GM23338 (cell line): ENCODE data around the gene BCAR3. TPM values are rescaled to one million over a fixed set of nuclear protein-coding genes. Genes with fewer than 3 reads are reported as not detected.

Experiments
- ATAC-seq: fragments of 200-7000 bp; cut with Tn5 transposase; 3 replicates; pipeline ENCODE4 v1.9.1; 2020
- DNase-seq: peaks from one replicate; pipeline ENCODE4 v3.0.0-alpha.2; 2015; ENCODE audit warnings: low spot score
- H2AFZ ChIP-seq: fragments of 200-600 bp; sonication (generic); 2 replicates; pipeline ENCODE4 v1.8.0; 2016; ENCODE audit warnings: antibody characterized with exemption, mild to moderate bottlenecking, moderate library complexity
- H3F3A ChIP-seq: fragments of 200-600 bp; sonication (generic); replicated peaks from 2 replicates; pipeline ENCODE4 v1.8.0; 2017; ENCODE audit warnings: antibody characterized with exemption, mixed run types, low read depth
- H3K27ac ChIP-seq: fragments of 200-600 bp; sonication (generic); 2 replicates; pipeline ENCODE4 v1.6.1; 2016; ENCODE audit warnings: low read depth
- H3K27me3 ChIP-seq: fragments of 200-600 bp; sonication (generic); 2 replicates; pipeline ENCODE4 v1.8.0; 2016; ENCODE audit warnings: mild to moderate bottlenecking, mixed run types, moderate library complexity; ENCODE audit not compliant: insufficient read depth
- H3K36me3 ChIP-seq: fragments of 200-600 bp; sonication (generic); 2 replicates; pipeline ENCODE4 v1.8.0; 2016; ENCODE audit warnings: mild to moderate bottlenecking; ENCODE audit not compliant: insufficient read depth
- H3K4me1 ChIP-seq: fragments of 200-600 bp; sonication (generic); 2 replicates; pipeline ENCODE4 v1.8.0; 2016; ENCODE audit warnings: mild to moderate bottlenecking, moderate library complexity; ENCODE audit not compliant: insufficient read depth
- H3K4me2 ChIP-seq: fragments of 200-600 bp; sonication (generic); 2 replicates; pipeline ENCODE4 v1.7.1; 2017; ENCODE audit warnings: mixed run types
- H3K4me3 ChIP-seq: fragments of 200-600 bp; sonication (generic); 2 replicates; pipeline ENCODE4 v1.6.1; 2016; ENCODE audit warnings: mixed run types
- H3K79me2 ChIP-seq: fragments of 200-600 bp; sonication (generic); replicated peaks from 2 replicates; pipeline ENCODE4 v1.8.0; 2017; ENCODE audit warnings: mild to moderate bottlenecking; ENCODE audit not compliant: insufficient read depth
- H3K9me2 ChIP-seq: fragments of 200-600 bp; sonication (generic); 2 replicates; pipeline ENCODE4 v1.8.0; 2017; ENCODE audit not compliant: insufficient read depth
- H4K20me1 ChIP-seq: fragments of 200-600 bp; sonication (generic); replicated peaks from 2 replicates; pipeline ENCODE4 v1.8.0; 2017; ENCODE audit warnings: mild to moderate bottlenecking; ENCODE audit not compliant: insufficient read depth
- H3K27ac Mint-ChIP-seq: 2 replicates; pipeline ENCODE4 v1.8.0; 2020; ENCODE audit warnings: inconsistent platforms, mild to moderate bottlenecking, moderate library complexity, mixed read lengths
- H3K27me3 Mint-ChIP-seq: 3 replicates; pipeline ENCODE4 v1.8.0; 2022; ENCODE audit warnings: low read depth, mild to moderate bottlenecking, moderate library complexity, mixed read lengths, inconsistent platforms; ENCODE audit not compliant: insufficient read depth, poor library complexity
- H3K36me3 Mint-ChIP-seq: 3 replicates; pipeline ENCODE4 v1.8.0; 2021; ENCODE audit warnings: low read depth, mild to moderate bottlenecking, inconsistent platforms, moderate library complexity, mixed read lengths
- H3K4me1 Mint-ChIP-seq: 3 replicates; pipeline ENCODE4 v1.8.0; 2020; ENCODE audit warnings: mild to moderate bottlenecking, inconsistent platforms, mixed read lengths
- H3K4me3 Mint-ChIP-seq: 3 replicates; pipeline ENCODE4 v1.8.0; 2021; ENCODE audit warnings: moderate library complexity, mild to moderate bottlenecking, inconsistent platforms, mixed read lengths
- H3K9me3 Mint-ChIP-seq: 3 replicates; pipeline ENCODE4 v1.8.0; 2020; ENCODE audit warnings: moderate library complexity, mild to moderate bottlenecking, inconsistent platforms, mixed read lengths
- CREB1 ChIP-seq: fragments of 250-450 bp; sonication (Bioruptor Pico); IDR thresholded peaks from 2 replicates; pipeline ENCODE4 v1.5.0; 2020; ENCODE audit warnings: low read depth, mild to moderate bottlenecking, moderate library complexity
- CTCF ChIP-seq, 2 experiments: fragments of 200-600 bp in 1 of 2; sonication (generic) in 1 of 2; conservative IDR thresholded peaks; 2 replicates each; pipeline versions ENCODE4 v1.5.1 to v1.6.1; 2016 to 2017; ENCODE audit warnings: antibody characterized with exemption in 2 of 2, low read depth in 2 of 2, mild to moderate bottlenecking in 2 of 2, moderate library complexity in 1 of 2
- EZH2 ChIP-seq: fragments of 200-600 bp; sonication (generic); IDR thresholded peaks from one replicate; pipeline ENCODE4 v1.8.0; 2017; ENCODE audit warnings: antibody characterized with exemption, mild to moderate bottlenecking, low read depth; ENCODE audit not compliant: unreplicated experiment
- EZH2phosphoT487 ChIP-seq: fragments of 200-600 bp; sonication (generic); IDR thresholded peaks from one replicate; pipeline ENCODE4 v1.8.1; 2018; ENCODE audit warnings: antibody characterized with exemption; ENCODE audit not compliant: unreplicated experiment
- JUNB ChIP-seq: IDR thresholded peaks from one replicate; pipeline ENCODE4 v1.6.1; 2016; ENCODE audit warnings: antibody characterized with exemption; ENCODE audit not compliant: unreplicated experiment
- POLR2AphosphoS5 ChIP-seq: IDR thresholded peaks from 2 replicates; pipeline ENCODE4 v1.6.1; 2016; ENCODE audit warnings: antibody characterized with exemption, low read depth
- STAT1 ChIP-seq: IDR thresholded peaks from one replicate; pipeline ENCODE4 v1.6.1; 2016; ENCODE audit warnings: antibody characterized with exemption; ENCODE audit not compliant: unreplicated experiment
- ZNF114 ChIP-seq: fragments of 250-450 bp; sonication (Bioruptor Pico); IDR thresholded peaks from 2 replicates; pipeline ENCODE4 v1.5.0; 2020; ENCODE audit warnings: mild to moderate bottlenecking, moderate library complexity
- ZNF331 ChIP-seq: fragments of 250-450 bp; sonication (Bioruptor Pico); IDR thresholded peaks from 2 replicates; pipeline ENCODE4 v1.5.0; 2020; ENCODE audit warnings: low read depth, mild to moderate bottlenecking, moderate library complexity
- polyA plus RNA-seq: library from polyadenylated mRNA; unstranded; fragments of >200 nt; fragmentation: Nextera tagmentation; extraction: Ambion mirVana; gene quantifications from 2 replicates; pipeline ENCODE4 v1.2.1, GENCODE V29; 2016
- total RNA-seq: library from RNA; depleted of rRNA; stranded (reverse); fragments of >200 nt; shearing (Covaris generic); gene quantifications from 2 replicates; pipeline ENCODE4 v1.2.3, GENCODE V29; 2014
- TF ChIP-seq, protein P1 (sequence below): IDR thresholded peaks from one replicate; pipeline ENCODE4 v1.6.1; 2018; ENCODE audit warnings: antibody characterized with exemption; ENCODE audit not compliant: unreplicated experiment
- TF ChIP-seq, protein P2 (sequence below): fragments of 250-450 bp; sonication (Bioruptor Pico); IDR thresholded peaks from 2 replicates; pipeline ENCODE4 v1.5.0; 2020; ENCODE audit warnings: mild to moderate bottlenecking, moderate library complexity

Gene BCAR3
- total and polyA plus RNA-seq, 2 experiments from 2014 or later: 5.5 to 9.7 TPM

DNA sequence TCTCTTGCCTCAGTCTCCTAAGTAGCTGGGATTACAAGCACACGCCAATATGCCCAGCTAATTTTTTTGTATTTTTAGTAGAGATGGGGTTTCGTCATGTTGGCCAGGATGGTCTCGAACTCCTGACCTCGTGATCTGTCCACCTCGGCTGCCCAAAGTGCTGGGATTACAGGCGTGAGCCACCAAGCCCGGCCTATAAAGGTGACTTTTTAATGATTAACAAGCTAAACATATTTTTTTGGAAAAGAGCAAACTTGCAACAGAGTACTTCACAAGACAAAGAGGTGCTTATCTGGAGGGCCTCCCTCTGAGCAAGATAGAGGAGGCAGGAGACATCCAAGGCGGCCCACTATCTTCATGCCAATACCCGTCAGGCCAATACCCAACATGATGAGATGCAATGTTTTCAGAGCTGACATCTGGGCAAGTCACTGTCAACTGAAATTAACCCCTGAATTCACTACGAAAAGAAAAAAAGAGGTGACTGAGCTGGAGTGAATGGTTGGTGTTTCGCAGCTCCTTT, 10.5 kb downstream of the BCAR3 start (continued):
- TF ChIP-seq, protein P1, sequence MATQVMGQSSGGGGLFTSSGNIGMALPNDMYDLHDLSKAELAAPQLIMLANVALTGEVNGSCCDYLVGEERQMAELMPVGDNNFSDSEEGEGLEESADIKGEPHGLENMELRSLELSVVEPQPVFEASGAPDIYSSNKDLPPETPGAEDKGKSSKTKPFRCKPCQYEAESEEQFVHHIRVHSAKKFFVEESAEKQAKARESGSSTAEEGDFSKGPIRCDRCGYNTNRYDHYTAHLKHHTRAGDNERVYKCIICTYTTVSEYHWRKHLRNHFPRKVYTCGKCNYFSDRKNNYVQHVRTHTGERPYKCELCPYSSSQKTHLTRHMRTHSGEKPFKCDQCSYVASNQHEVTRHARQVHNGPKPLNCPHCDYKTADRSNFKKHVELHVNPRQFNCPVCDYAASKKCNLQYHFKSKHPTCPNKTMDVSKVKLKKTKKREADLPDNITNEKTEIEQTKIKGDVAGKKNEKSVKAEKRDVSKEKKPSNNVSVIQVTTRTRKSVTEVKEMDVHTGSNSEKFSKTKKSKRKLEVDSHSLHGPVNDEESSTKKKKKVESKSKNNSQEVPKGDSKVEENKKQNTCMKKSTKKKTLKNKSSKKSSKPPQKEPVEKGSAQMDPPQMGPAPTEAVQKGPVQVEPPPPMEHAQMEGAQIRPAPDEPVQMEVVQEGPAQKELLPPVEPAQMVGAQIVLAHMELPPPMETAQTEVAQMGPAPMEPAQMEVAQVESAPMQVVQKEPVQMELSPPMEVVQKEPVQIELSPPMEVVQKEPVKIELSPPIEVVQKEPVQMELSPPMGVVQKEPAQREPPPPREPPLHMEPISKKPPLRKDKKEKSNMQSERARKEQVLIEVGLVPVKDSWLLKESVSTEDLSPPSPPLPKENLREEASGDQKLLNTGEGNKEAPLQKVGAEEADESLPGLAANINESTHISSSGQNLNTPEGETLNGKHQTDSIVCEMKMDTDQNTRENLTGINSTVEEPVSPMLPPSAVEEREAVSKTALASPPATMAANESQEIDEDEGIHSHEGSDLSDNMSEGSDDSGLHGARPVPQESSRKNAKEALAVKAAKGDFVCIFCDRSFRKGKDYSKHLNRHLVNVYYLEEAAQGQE: no peak
- TF ChIP-seq EZH2phosphoT487: no peak
- TF ChIP-seq EZH2: no peak
- TF ChIP-seq ZNF331 (CRISPR knock-in tag): no peak
- no peak for TF ChIP-seq STAT1
- TF ChIP-seq ZNF114: no peak
- TF ChIP-seq CTCF (conservative IDR thresholded peaks at IDR 0.05; ENCODE audit: low read depth in 2 of 2): no peak
- TF ChIP-seq CREB1 (CRISPR knock-in tag): no peak

GRCh38 chr1:93670141-93670540, 11.5 kb downstream of the BCAR3 start:
- Histone ChIP-seq H4K20me1 (no peaks in the 10 kb centered on the region), H3K4me3 (no peak overlapping the region), H3K4me2 (no peak overlapping the region), H3K27ac (no peak overlapping the region), H3K79me2 (peaks cover 14% of the 10 kb centered on the region), H3F3A (no peaks in the 10 kb centered on the region), H2AFZ (no peak overlapping the region), H3K36me3 (peaks cover 8% of the 10 kb centered on the region), H3K4me1 (peaks cover 14% of the 10 kb centered on the region), H3K9me2 (no peaks in the 10 kb centered on the region), H3K27me3 (no peaks in the 10 kb centered on the region)
- DNase-seq (no peak), ATAC-seq (no peak)
- H3K4me1 Mint-ChIP-seq: peaks cover 16% of the 10 kb centered on the region
- H3K4me3 Mint-ChIP-seq: no peak overlapping the region
- H3K27me3 Mint-ChIP-seq: peaks cover 11% of the 10 kb centered on the region
- H3K9me3 Mint-ChIP-seq: no peaks in the 10 kb centered on the region
- H3K27ac Mint-ChIP-seq: no peak overlapping the region
- H3K36me3 Mint-ChIP-seq: peaks cover 6% of the 10 kb centered on the region; the same call in 2 of the 3 replicates
- TF ChIP-seq JUNB (no peak), EZH2phosphoT487 (no peak), ZNF114 (no peak), ZNF331 (CRISPR knock-in tag) (no peak), POLR2AphosphoS5 (no peak)
- TF ChIP-seq, protein P2, sequence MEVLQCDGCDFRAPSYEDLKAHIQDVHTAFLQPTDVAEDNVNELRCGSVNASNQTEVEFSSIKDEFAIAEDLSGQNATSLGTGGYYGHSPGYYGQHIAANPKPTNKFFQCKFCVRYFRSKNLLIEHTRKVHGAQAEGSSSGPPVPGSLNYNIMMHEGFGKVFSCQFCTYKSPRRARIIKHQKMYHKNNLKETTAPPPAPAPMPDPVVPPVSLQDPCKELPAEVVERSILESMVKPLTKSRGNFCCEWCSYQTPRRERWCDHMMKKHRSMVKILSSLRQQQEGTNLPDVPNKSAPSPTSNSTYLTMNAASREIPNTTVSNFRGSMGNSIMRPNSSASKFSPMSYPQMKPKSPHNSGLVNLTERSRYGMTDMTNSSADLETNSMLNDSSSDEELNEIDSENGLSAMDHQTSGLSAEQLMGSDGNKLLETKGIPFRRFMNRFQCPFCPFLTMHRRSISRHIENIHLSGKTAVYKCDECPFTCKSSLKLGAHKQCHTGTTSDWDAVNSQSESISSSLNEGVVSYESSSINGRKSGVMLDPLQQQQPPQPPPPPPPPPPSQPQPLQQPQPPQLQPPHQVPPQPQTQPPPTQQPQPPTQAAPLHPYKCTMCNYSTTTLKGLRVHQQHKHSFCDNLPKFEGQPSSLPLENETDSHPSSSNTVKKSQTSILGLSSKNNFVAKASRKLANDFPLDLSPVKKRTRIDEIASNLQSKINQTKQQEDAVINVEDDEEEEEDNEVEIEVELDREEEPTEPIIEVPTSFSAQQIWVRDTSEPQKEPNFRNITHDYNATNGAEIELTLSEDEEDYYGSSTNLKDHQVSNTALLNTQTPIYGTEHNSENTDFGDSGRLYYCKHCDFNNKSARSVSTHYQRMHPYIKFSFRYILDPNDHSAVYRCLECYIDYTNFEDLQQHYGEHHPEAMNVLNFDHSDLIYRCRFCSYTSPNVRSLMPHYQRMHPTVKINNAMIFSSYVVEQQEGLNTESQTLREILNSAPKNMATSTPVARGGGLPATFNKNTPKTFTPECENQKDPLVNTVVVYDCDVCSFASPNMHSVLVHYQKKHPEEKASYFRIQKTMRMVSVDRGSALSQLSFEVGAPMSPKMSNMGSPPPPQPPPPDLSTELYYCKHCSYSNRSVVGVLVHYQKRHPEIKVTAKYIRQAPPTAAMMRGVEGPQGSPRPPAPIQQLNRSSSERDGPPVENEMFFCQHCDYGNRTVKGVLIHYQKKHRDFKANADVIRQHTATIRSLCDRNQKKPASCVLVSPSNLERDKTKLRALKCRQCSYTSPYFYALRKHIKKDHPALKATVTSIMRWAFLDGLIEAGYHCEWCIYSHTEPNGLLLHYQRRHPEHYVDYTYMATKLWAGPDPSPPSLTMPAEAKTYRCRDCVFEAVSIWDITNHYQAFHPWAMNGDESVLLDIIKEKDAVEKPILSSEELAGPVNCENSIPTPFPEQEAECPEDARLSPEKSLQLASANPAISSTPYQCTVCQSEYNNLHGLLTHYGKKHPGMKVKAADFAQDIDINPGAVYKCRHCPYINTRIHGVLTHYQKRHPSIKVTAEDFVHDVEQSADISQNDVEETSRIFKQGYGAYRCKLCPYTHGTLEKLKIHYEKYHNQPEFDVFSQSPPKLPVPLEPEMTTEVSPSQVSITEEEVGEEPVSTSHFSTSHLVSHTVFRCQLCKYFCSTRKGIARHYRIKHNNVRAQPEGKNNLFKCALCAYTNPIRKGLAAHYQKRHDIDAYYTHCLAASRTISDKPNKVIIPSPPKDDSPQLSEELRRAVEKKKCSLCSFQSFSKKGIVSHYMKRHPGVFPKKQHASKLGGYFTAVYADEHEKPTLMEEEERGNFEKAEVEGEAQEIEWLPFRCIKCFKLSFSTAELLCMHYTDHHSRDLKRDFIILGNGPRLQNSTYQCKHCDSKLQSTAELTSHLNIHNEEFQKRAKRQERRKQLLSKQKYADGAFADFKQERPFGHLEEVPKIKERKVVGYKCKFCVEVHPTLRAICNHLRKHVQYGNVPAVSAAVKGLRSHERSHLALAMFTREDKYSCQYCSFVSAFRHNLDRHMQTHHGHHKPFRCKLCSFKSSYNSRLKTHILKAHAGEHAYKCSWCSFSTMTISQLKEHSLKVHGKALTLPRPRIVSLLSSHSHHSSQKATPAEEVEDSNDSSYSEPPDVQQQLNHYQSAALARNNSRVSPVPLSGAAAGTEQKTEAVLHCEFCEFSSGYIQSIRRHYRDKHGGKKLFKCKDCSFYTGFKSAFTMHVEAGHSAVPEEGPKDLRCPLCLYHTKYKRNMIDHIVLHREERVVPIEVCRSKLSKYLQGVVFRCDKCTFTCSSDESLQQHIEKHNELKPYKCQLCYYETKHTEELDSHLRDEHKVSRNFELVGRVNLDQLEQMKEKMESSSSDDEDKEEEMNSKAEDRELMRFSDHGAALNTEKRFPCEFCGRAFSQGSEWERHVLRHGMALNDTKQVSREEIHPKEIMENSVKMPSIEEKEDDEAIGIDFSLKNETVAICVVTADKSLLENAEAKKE (CRISPR knock-in tag): no peak
